H1 (cell line): Measurements from ENCODE around the gene PNPLA8. TPM values are rescaled to one million over a fixed set of nuclear protein-coding genes. Genes with fewer than 3 reads are reported as not detected.

Source experiments
- CTCF ChIA-PET: fragments of 300-600 bp; sonication (Branson Sonifier 250); formaldehyde crosslinking; loops from one replicate; lab custom pipeline; 2021; ENCODE audit not compliant: partially characterized antibody; lab: Charles Lee
- POLR2A ChIA-PET: fragments of 300-600 bp; sonication (Branson Sonifier 250); formaldehyde crosslinking; loops from one replicate; lab custom pipeline; 2021; ENCODE audit warnings: inconsistent platforms; ENCODE audit not compliant: partially characterized antibody; lab: Charles Lee
- DNase-seq, 2 experiments: peaks; one replicate each; pipeline versions ENCODE4 v3.0.0 to v3.0.0-alpha.2; 2010 to 2022; ENCODE audit warnings: low spot score in 2 of 2, low read depth in 1 of 2, mixed read lengths in 1 of 2
- FAIRE-seq: peaks from 2 replicates; lab custom pipeline; 2011; peaks lifted over from hg19 to GRCh38; lab: Jason Lieb, UNC
- H2AFZ ChIP-seq: 2 replicates; pipeline ENCODE4 v1.8.1; 2012; ENCODE audit warnings: low read length, inconsistent platforms
- H2AK5ac ChIP-seq: 2 replicates; pipeline ENCODE4 v1.6.1; 2013; ENCODE audit warnings: low read depth, low read length
- H2BK120ac ChIP-seq: replicated peaks from 2 replicates; pipeline ENCODE3; 2013; ENCODE audit warnings: low read depth, low read length, inconsistent platforms
- H2BK12ac ChIP-seq: 2 replicates; pipeline ENCODE4 v1.6.1; 2013; ENCODE audit warnings: low read depth, low read length
- H2BK15ac ChIP-seq: 2 replicates; pipeline ENCODE4 v1.6.1; 2013; ENCODE audit warnings: low read length
- H2BK20ac ChIP-seq: 2 replicates; pipeline ENCODE4 v1.6.1; 2013; ENCODE audit warnings: low read length
- H2BK5ac ChIP-seq: 2 replicates; pipeline ENCODE4 v1.6.1; 2013; ENCODE audit warnings: low read depth, low read length
- H3K14ac ChIP-seq: 2 replicates; pipeline ENCODE4 v1.6.1; 2013; ENCODE audit warnings: inconsistent platforms; ENCODE audit not compliant: insufficient read length
- H3K18ac ChIP-seq: 2 replicates; pipeline ENCODE4 v1.6.1; 2013; ENCODE audit warnings: low read length; ENCODE audit errors: extremely low read depth
- H3K23ac ChIP-seq: 2 replicates; pipeline ENCODE4 v1.6.1; 2013; ENCODE audit warnings: inconsistent platforms; ENCODE audit not compliant: insufficient read length
- H3K23me2 ChIP-seq: 2 replicates; pipeline ENCODE4 v1.6.1; 2013; ENCODE audit warnings: low read depth, low read length
- H3K27ac ChIP-seq: 2 replicates; pipeline ENCODE4 v1.6.1; 2011; ENCODE audit warnings: low read depth, low read length, inconsistent platforms
- H3K27me3 ChIP-seq, 4 experiments: replicated peaks in 1 of 4; 1 replicate in 1 of 4; 2 replicates in 3 of 4; pipeline versions ENCODE4 v1.6.1 to v1.8.1; 2011 to 2013; ENCODE audit warnings: low read length in 3 of 4, mild to moderate bottlenecking in 3 of 4, inconsistent platforms in 2 of 4, mixed read lengths in 2 of 4, moderate library complexity in 1 of 4; ENCODE audit not compliant: control insufficient read depth in 3 of 4, insufficient read depth in 3 of 4; ENCODE audit errors: extremely low read depth in 1 of 4
- H3K36me3 ChIP-seq, 4 experiments: 2 replicates each; pipeline versions ENCODE4 v1.6.1 to v1.8.1; 2011 to 2013; ENCODE audit warnings: mild to moderate bottlenecking in 4 of 4, low read length in 3 of 4, moderate library complexity in 2 of 4, control low read depth in 1 of 4, inconsistent platforms in 1 of 4; ENCODE audit not compliant: insufficient read depth in 4 of 4, control insufficient read depth in 2 of 4
- H3K4ac ChIP-seq: replicated peaks from 2 replicates; pipeline ENCODE3; 2013; ENCODE audit warnings: low read length, low read depth, mixed read lengths, inconsistent platforms; ENCODE audit not compliant: insufficient read length
- H3K4me1 ChIP-seq, 4 experiments: replicated peaks in 1 of 4; 1 replicate in 1 of 4; 2 replicates in 3 of 4; pipeline versions ENCODE4 v1.6.1 to v1.8.1; 2011 to 2013; ENCODE audit warnings: low read length in 3 of 4, inconsistent platforms in 2 of 4, mixed read lengths in 1 of 4; ENCODE audit not compliant: insufficient read depth in 4 of 4, control insufficient read depth in 3 of 4
- H3K4me2 ChIP-seq, 2 experiments: 2 replicates each; pipeline versions ENCODE4 v1.6.1 to v1.8.1; 2011 to 2013; ENCODE audit warnings: low read depth in 2 of 2, low read length in 2 of 2, control low read depth in 1 of 2, inconsistent platforms in 1 of 2, mild to moderate bottlenecking in 1 of 2; ENCODE audit not compliant: insufficient read depth in 1 of 2
- H3K4me3 ChIP-seq, 4 experiments: fragments of 200-600, 300-600 bp in 1 of 4; sonication (generic), shearing (Covaris generic), sonication (Bioruptor Twin) in 1 of 4; 2 replicates each; pipeline versions ENCODE4 v1.5.1 to v1.8.1; 2011 to 2016; ENCODE audit warnings: low read length in 4 of 4, low read depth in 3 of 4, control low read depth in 2 of 4, inconsistent platforms in 2 of 4, mild to moderate bottlenecking in 2 of 4, mixed read lengths in 1 of 4, moderate library complexity in 1 of 4; ENCODE audit not compliant: insufficient read depth in 2 of 4; ENCODE audit errors: extremely low read depth in 1 of 4
- H3K56ac ChIP-seq: replicated peaks from 2 replicates; pipeline ENCODE3; 2013; ENCODE audit warnings: low read depth, mild to moderate bottlenecking, mixed read lengths, low read length, inconsistent platforms; ENCODE audit not compliant: insufficient read length
- H3K79me1 ChIP-seq: 2 replicates; pipeline ENCODE4 v1.6.1; 2013; ENCODE audit warnings: low read depth, low read length, control low read depth
- H3K79me2 ChIP-seq, 2 experiments: 2 replicates each; pipeline versions ENCODE4 v1.6.1 to v1.8.1; 2012 to 2013; ENCODE audit warnings: low read length in 2 of 2, mild to moderate bottlenecking in 2 of 2, inconsistent platforms in 1 of 2; ENCODE audit not compliant: insufficient read depth in 2 of 2, control insufficient read depth in 1 of 2
- H3K9ac ChIP-seq, 4 experiments: replicated peaks in 1 of 4; 1 replicate in 1 of 4; 2 replicates in 3 of 4; pipeline versions ENCODE4 v1.6.1 to v1.8.1; 2011 to 2013; ENCODE audit warnings: low read depth in 3 of 4, low read length in 3 of 4, control low read depth in 2 of 4, mild to moderate bottlenecking in 2 of 4, moderate library complexity in 2 of 4, inconsistent platforms in 1 of 4; ENCODE audit errors: extremely low read depth in 1 of 4
- H3K9me3 ChIP-seq, 2 experiments: 2 replicates each; pipeline versions ENCODE4 v1.6.1 to v1.8.1; 2012 to 2013; ENCODE audit warnings: mild to moderate bottlenecking in 2 of 2, moderate library complexity in 2 of 2, control low read depth in 1 of 2, inconsistent platforms in 1 of 2, low read depth in 1 of 2, low read length in 1 of 2, mixed read lengths in 1 of 2; ENCODE audit not compliant: insufficient read depth in 2 of 2
- H4K20me1 ChIP-seq, 2 experiments: replicated peaks in 1 of 2; 2 replicates each; pipeline versions ENCODE3 to v1.8.1; 2011 to 2013; ENCODE audit warnings: inconsistent platforms in 2 of 2, low read length in 2 of 2, mild to moderate bottlenecking in 1 of 2; ENCODE audit not compliant: insufficient read depth in 2 of 2, control insufficient read depth in 1 of 2
- H4K5ac ChIP-seq: 2 replicates; pipeline ENCODE4 v1.6.1; 2013; ENCODE audit warnings: low read length, low read depth, mixed read lengths, inconsistent platforms; ENCODE audit not compliant: insufficient read length
- H4K8ac ChIP-seq: 2 replicates; pipeline ENCODE4 v1.8.0; 2013; ENCODE audit warnings: mild to moderate bottlenecking, moderate library complexity, low read length, inconsistent platforms; ENCODE audit not compliant: insufficient read depth; ENCODE audit errors: extremely low read depth
- H4K91ac ChIP-seq: replicated peaks from 2 replicates; pipeline ENCODE3; 2013; ENCODE audit warnings: low read length, mixed read lengths, inconsistent platforms; ENCODE audit not compliant: insufficient read length
- ASH2L ChIP-seq: fragments of 200-600, 300-600 bp; sonication (generic); IDR thresholded peaks from one replicate; pipeline ENCODE4 v1.7.1; 2017; ENCODE audit warnings: low read length
- ATF3 ChIP-seq: IDR thresholded peaks from 2 replicates; pipeline ENCODE4 v1.6.1; 2011; ENCODE audit warnings: low read depth, mild to moderate bottlenecking, low read length; ENCODE audit not compliant: insufficient read depth
- CBX8 ChIP-seq: fragments of 300-800, 300-1000 bp; sonication (generic); IDR thresholded peaks from 2 replicates; pipeline ENCODE4 v1.7.1; 2016; ENCODE audit warnings: low read depth, low read length, borderline replicate concordance
- EP300 ChIP-seq, 2 experiments: IDR thresholded peaks; 1 replicate in 1 of 2; 2 replicates in 1 of 2; pipeline ENCODE4 v1.6.1; 2011 to 2012; ENCODE audit warnings: low read depth in 2 of 2, low read length in 2 of 2, mild to moderate bottlenecking in 2 of 2, borderline replicate concordance in 1 of 2, inconsistent platforms in 1 of 2, moderate library complexity in 1 of 2
- SUZ12 ChIP-seq: fragments of 200-600 bp; sonication (generic); IDR thresholded peaks from 2 replicates; pipeline ENCODE4 v1.6.1; 2012; ENCODE audit warnings: mild to moderate bottlenecking, inconsistent platforms, low read length, moderate library complexity, mixed read lengths
- TAF1 ChIP-seq: IDR thresholded peaks from 2 replicates; pipeline ENCODE4 v1.6.1; 2011; ENCODE audit warnings: mild to moderate bottlenecking, low read depth, low read length
- WGBS, 2 experiments: shearing (Covaris generic) in 1 of 2; methylation state at CpG; one replicate each; pipeline versions ENCODE4 v1.1.6 to v1.1.7; 2013 to 2015; ENCODE audit warnings: low lambda C conversion rate in 2 of 2, mixed read lengths in 2 of 2, inconsistent platforms in 1 of 2, low coverage in 1 of 2, missing lambda C conversion rate in 1 of 2; ENCODE audit not compliant: insufficient replicate concordance in 2 of 2, insufficient coverage in 1 of 2, insufficient read length in 1 of 2; ENCODE audit errors: extremely low coverage in 1 of 2, missing lambda C conversion rate in 1 of 2; 5-methylcytosine and 5-hydroxymethylcytosine counted together
- polyA plus RNA-seq, 7 experiments: library from polyadenylated mRNA; depleted of rRNA in 3 of 7; stranded (reverse) in 5 of 7; unstranded in 2 of 7; fragments of >200 nt in 5 of 7; fragments of 200-250 nt in 2 of 7; gene quantifications; 1 replicate in 5 of 7; 2 replicates in 1 of 7; 4 replicates in 1 of 7; pipeline versions ENCODE4 v1.2.1 to v1.2.3, GENCODE V29; 2011 to 2013; ENCODE audit warnings: missing spikeins in 2 of 7, mixed read lengths in 2 of 7
- total RNA-seq: library from RNA; stranded (reverse); fragmentation: NEBNext Ultra II Directional; extraction: Animal tissue kit (Norgen Biotek cat#: 25700); gene quantifications from 2 replicates; pipeline ENCODE4 v1.2.1, GENCODE V29; 2021

The PNPLA8 gene
- total and polyA plus RNA-seq, 2 of the 8 experiments (the other 6 are each of a cell fraction or from before 2014, with no cell fraction given): 3.8 to 11.2 TPM

GRCh38 chr7:108442039-108442568, 83.8 kb downstream of the PNPLA8 start:
- H2AFZ ChIP-seq: no peak overlapping the region
- CTCF ChIA-PET: interaction anchor here (0.9 to 4.4 kb wide), 6 partner anchors 11 to 299 kb away, joined by 3 to 37 read pairs (median 4); no protein-coding TSS in a partner anchor
- POLR2A ChIA-PET: no interaction called here
- TF ChIP-seq SUZ12 (no peak), EP300 (IDR thresholded peaks at IDR 0.05; ENCODE audit: borderline replicate concordance in 1 of 2, low read depth in 2 of 2, low read length in 2 of 2) (no peak), ASH2L (no peak), TAF1 (no peak), CBX8 (no peak), ATF3 (no peak)

More at GRCh38 chr7:108442039-108442568, 83.8 kb downstream of the PNPLA8 start:
- Histone ChIP-seq H2BK20ac (no peak overlapping the region), H2BK120ac (no peak overlapping the region), H3K23ac (no peak overlapping the region), H3K27ac (no peak overlapping the region), H3K4me2 (no peak overlapping the region), H3K18ac (no peak overlapping the region), H3K4me1 (no peaks in the 10 kb centered on the region), H3K56ac (no peak overlapping the region), H3K4ac (no peak overlapping the region), H4K20me1 (no peaks in the 10 kb centered on the region), H2BK15ac (no peak overlapping the region), H3K14ac (no peak overlapping the region), H4K5ac (no peak overlapping the region), H4K91ac (no peak overlapping the region), H3K23me2 (no peaks in the 10 kb centered on the region), H2BK5ac (no peak overlapping the region), H2AK5ac (no peak overlapping the region), H3K27me3 (no peaks in the 10 kb centered on the region), H2BK12ac (no peak overlapping the region), H3K4me3 (no peak overlapping the region), H3K9ac (no peak overlapping the region), H3K36me3 (no peaks in the 10 kb centered on the region), H4K8ac (no peak overlapping the region), H3K79me2 (no peaks in the 10 kb centered on the region), H3K79me1 (no peaks in the 10 kb centered on the region), H3K9me3 (no peaks in the 10 kb centered on the region)
- DNase-seq (no peak), FAIRE-seq (no peak)
- 87% methylated on average over 5 of the region's 5 CpGs; no CpG with 5 or more reads in 1 of the 2 experiments for WGBS, 2 experiments
